ENCODE measurements around the gene NOP16. TPM values are rescaled to one million over a fixed set of nuclear protein-coding genes. Genes with fewer than 3 reads are reported as not detected.

Gene NOP16, protein sequence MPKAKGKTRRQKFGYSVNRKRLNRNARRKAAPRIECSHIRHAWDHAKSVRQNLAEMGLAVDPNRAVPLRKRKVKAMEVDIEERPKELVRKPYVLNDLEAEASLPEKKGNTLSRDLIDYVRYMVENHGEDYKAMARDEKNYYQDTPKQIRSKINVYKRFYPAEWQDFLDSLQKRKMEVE
- total RNA-seq (2022; extraction: Qiagen RNA extraction) = 117 to 134 TPM (median 130 TPM) in 5 replicates

DNA sequence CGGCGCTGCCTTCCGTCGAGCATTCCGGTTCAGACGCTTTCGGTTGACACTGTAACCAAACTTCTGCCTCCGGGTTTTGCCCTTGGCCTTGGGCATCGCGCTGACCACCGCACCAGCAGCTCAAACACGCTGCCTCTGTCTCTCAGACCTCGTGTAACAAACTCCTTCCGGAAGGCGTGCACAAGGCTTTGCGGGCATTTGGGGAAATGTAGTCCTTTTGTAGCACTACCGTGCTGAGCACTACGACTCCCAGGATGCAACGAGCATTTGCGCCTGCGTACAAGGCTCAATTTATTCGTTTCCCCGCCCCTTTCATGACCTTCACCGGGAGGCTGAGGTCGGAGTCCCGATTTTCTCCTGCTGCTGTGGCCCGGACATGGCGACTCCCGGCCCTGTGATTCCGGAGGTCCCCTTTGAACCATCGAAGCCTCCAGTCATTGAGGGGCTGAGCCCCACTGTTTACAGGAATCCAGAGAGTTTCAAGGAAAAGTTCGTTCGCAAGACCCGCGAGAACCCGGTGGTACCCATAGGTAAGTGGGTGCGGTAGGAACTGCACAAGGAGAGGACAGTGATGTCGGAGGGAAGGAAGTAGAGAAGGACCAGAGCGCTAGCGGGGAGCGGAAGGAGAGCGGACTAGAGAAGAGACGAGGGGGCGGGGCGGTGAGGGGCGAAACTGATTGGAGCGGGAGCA is at the start of gene NOP16, which contains the start of gene HIGD2A:
Gene NOP16 (minus strand): TSS at position 155 of the 691 bp plus-strand sequence. CDS start 59 bp downstream, at position 96.
Gene HIGD2A (plus strand): TSS at position 308 of the 691 bp plus-strand sequence. CDS start 69 bp downstream, at position 377.

DNA sequence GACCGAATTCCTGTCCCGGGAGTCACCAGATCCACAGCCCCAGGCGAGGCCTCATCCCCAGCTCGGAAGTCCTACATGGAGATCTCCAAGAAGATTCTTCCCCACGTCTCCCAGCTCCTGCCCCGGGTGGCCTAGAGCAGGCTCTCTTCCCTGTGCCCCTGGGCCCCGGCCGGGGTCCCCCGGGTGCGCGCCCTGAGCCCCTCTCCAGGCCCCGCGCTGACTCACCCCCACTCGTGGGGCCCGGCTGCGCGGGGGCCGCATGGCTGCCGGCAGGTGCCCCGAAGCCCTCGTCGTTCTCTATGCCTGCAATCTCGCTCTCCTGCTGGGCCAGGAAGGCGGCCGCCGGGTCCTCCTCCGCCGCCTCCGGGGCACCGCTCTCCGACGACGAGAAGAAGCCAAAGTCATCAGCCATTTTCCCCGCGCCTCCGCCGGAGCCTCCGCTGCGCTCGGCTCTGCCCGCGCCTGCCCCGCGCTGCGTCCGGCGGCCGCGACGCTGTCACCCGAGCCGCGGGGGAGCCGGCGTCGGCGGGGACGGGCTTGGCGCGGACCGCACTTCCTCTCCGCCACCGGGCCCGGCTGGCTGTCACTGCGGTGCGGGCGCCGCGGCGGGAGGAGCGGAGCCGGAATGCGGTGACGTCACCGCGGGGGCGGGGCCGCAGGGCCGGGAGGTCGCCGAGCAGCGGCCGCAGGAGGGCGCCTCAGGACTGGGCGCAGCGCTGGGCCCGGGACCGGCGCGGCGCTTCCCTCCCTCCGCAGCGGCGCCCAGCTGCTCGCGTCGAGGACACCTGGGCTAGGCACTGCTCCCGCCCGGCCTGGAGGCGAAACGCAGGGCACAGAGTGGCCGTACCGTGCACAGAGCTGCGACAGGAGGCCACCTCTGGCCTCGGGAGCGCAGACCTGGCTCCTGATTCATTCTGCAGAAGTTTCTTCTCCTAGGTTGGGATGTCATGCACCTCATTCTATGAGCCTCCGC is 27.8 kb upstream of the NOP16 start, which contains the start of gene CLTB:
Gene CLTB (minus strand): TSS at position 588 of the 973 bp plus-strand sequence. CDS start 176 bp downstream, at position 412.

DNA sequence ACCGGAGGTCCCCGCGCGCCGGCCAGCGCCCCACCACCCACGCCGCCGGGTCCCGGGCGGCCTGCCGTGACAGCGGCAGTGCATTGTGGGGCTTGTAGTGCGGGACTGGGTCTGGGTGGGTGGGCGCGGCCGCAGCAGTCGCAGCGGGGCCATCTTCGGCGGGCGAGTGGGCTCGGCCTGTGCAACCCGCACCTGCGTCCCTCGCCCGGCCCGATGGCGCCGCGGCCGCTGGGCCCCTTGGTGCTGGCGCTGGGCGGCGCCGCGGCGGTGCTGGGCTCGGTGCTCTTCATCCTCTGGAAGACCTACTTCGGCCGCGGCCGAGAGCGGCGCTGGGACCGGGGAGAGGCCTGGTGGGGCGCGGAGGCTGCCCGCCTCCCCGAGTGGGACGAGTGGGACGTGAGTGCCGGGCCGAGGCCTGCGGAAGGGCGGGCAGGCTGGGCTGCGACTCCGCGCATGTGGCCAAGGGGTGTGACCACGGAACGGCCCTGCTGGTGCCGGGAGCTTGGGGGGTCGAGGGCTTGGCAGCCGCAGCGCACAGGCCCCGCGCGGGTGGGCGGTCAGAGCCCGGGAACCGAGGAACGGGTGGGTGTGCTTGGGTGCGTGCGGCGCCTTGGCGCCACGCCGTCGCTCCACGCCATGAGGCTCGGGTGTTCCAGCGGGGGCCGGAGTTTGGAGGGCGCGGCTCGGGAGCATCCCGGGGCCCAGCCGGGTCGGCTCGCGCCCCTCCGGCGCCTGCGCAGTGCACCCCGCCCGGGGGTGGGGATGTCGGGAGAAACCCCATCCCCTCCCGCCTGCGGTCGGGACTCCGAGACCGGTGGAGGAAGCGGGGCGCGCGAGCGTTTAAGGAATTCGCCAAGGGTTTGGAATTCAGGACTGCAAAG is 22.8 kb downstream of the NOP16 start, which contains the start of gene ARL10:
Gene ARL10 (plus strand): TSS at position 137 of the 881 bp plus-strand sequence. CDS start 77 bp downstream, at position 214.

DNA sequence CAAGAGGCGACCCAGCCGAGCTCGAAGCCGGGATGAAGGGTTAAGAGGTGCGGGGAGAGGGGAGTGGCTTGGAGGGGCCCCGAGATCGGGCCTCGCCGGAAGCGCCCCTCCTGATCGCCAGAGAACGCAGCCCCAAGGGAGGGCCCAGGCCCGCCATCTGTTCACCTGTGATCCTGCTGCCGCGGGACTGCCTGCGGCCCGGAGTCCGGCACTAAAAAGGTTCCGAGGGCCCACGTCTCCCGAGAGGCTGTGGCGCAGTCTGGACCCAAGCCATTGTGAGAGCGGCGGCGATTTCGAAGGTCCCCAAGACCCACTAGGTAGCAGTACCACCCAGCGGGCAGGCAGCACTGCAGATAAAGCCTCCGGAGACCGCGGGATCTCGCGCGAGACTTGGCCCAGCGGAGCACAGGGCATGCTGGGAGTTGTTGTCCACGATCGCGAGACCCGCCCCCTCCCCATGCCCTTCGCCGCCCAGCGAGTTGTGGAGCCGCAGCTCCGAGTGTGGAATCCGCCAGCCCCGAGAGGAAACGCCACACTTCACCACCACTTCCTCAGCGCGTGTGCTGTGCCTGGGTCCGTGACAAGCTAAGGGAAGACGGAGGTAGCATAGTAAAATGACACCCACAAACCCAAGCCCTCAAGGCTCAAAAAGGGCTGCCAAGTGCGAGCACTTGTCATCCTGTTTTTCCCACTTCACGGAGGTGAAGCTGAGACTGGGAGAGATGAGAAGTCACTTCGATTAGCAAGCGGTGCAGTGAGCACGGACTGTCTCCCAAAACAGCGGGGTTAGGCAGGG is 26.8 kb downstream of the NOP16 start, which contains the start of gene KIAA1191:
Gene KIAA1191 (minus strand): TSS at position 328 of the 796 bp plus-strand sequence. CDS start 2,256 bp downstream, outside the sequence.

Other genes with a start within 250 kb of the NOP16 start
- 12.1 to 15.5 TPM (median 14.3 TPM) in 5 replicates for gene SIMC1, start 150.2 kb downstream of the NOP16 start, total RNA-seq (2022; extraction: Qiagen RNA extraction)
- gene KIAA1191, start 26.8 kb downstream of the NOP16 start, total RNA-seq (2022; extraction: Qiagen RNA extraction) = 67.0 to 84.0 TPM (median 81.5 TPM) in 5 replicates
- gene ARL10, start 23.1 kb downstream of the NOP16 start, total RNA-seq (2022; extraction: Qiagen RNA extraction) = 0.27 to 1.1 TPM (median 0.67 TPM) in 5 replicates
- 255 to 266 TPM (median 263 TPM) in 5 replicates for gene HIGD2A, start 153 bp upstream of the NOP16 start, total RNA-seq (2022; extraction: Qiagen RNA extraction)
- 97.8 to 150 TPM (median 142 TPM) in 5 replicates for gene CLTB, start 27.9 kb upstream of the NOP16 start, total RNA-seq (2022; extraction: Qiagen RNA extraction)
- gene FAF2, start 59.8 kb upstream of the NOP16 start, total RNA-seq (2022; extraction: Qiagen RNA extraction) = 44.1 to 51.2 TPM (median 46.5 TPM) in 5 replicates
- gene RNF44, start 148.8 kb upstream of the NOP16 start, total RNA-seq (2022; extraction: Qiagen RNA extraction) = 23.5 to 36.6 TPM (median 36.0 TPM) in 5 replicates
- 0.09 to 0.19 TPM (median 0.14 TPM) in 4 of 5 replicates, not detected in the other for gene CDHR2, start 160.7 kb upstream of the NOP16 start, total RNA-seq (2022; extraction: Qiagen RNA extraction)
- 7.4 to 9.6 TPM (median 9.1 TPM) in 5 replicates for gene GPRIN1, start 221.6 kb upstream of the NOP16 start, total RNA-seq (2022; extraction: Qiagen RNA extraction)
- gene SNCB, start 241.9 kb upstream of the NOP16 start, total RNA-seq (2022; extraction: Qiagen RNA extraction) = 0.86 to 1.3 TPM (median 1.0 TPM) in 5 replicates
- not detected in 5 replicates for gene EIF4E1B, start 242.1 kb upstream of the NOP16 start, total RNA-seq (2022; extraction: Qiagen RNA extraction)